ENCODE measurements around the gene XXYLT1.

XXYLT1 gene

DNA sequence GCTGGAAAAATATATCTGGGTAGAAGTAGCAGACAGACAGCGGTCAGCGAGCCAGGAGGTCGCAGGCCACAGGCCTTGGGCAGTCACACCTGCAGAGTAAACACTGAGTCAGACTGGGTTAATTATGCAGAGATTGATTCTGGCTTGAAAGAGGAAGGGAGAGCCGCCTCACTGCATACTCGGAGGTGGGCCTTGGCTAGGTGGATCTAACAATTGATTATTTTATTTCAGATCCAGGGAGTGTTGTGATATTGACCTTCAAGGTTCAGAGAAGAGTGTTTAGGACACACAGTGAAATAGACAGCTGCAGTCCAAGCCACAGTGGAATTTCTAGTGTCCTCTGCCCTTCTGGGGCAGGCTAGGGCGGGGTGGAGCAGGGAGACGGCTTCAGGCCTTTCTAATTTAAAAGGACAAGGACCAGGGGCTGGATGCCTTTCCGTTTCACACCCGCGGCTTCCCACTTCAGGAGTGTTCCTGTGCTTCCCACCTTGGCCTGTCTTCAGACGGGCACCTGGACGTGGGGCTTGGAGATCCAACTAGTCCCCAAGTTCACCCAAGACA lies 237.3 kb downstream of the XXYLT1 start:
- Mint-ChIP-seq H3K4me3 (no peak overlapping the region), H3K36me3 (no peaks in the 10 kb centered on the region), H3K9me3 (ENCODE audit: low read depth) (no peaks in the 10 kb centered on the region), H3K4me1 (ENCODE audit: low read depth) (no peaks in the 10 kb centered on the region), H3K27me3 (no peaks in the 10 kb centered on the region), H3K27ac (no peak overlapping the region)

DNA sequence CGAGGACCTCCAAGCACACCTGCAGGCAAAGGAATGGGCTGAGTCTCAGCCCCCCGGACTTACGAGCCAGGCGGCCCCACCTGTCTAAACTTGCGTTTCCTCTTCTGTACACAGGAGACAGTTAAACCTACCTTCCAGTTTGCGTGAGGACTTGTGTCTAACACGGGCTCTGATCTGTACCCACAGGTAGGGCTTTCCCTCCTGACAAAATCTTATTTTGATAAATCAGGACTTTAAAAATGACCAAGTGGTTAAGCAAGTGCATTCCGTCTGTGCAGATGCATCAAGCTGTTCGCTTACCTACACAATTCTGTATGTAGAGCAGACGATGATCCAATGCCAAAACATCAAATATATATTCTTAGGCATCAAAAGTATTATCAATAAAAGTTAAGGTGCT lies 238.0 kb downstream of the XXYLT1 start:
- Mint-ChIP-seq H3K9me3 (ENCODE audit: low read depth) (no peaks in the 10 kb centered on the region), H3K27me3 (no peaks in the 10 kb centered on the region), H3K36me3 (no peaks in the 10 kb centered on the region), H3K4me3 (no peak overlapping the region), H3K4me1 (ENCODE audit: low read depth) (no peaks in the 10 kb centered on the region), H3K27ac (no peak overlapping the region)

DNA sequence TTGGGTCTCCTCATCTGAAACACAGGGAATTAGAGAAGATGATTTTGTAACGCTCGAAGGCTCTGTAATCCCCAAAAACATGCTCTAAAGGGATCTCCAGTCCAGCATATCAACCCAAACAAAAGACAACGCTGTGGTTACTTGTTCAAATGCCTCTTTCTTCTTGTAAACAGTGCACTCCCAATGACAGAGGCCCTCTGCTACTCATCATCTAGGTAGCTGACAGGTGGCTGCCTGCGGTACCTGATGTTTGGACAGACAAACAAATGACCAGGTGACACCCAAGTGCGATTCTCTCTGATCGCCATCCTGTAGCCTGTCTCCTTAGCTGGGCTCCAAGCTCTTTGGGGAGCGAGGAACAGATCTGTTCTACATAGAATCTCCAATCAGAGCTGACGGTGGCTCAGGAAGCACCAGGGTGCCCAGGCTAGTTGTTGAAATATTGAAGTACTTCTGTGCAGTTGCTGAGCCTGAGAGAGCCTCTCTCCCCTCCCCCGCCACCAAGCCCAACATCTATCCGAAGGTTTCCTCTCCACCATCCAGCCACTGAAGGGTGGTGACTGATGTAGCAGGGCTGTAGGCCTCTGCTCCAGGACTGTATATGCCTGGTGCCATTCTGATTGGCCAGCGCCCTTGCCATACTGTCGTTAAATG lies 238.7 kb downstream of the XXYLT1 start:
- Mint-ChIP-seq H3K27ac (no peak overlapping the region), H3K9me3 (ENCODE audit: low read depth) (no peaks in the 10 kb centered on the region), H3K27me3 (no peaks in the 10 kb centered on the region), H3K4me1 (ENCODE audit: low read depth) (no peaks in the 10 kb centered on the region), H3K4me3 (no peak overlapping the region), H3K36me3 (no peaks in the 10 kb centered on the region)

DNA sequence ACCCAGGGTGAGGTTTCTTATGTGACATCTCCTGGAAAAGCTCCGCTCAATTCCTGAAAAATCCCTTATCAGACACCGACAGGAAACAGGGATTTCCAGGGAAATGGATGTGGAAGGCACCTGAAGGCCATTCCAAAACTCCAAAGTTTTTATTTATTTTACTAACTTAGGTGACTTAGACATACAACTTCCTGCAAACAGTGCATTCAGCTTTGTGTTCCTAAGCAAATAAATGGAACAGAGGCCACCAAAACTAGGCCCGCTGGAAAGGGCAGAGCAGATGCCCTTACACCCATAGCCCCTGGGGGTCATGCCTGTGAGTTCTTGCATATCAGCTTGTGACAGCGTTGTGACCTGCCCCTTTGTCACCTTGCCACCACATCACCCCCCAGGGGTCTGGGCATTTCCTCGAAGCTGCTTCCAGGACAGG lies 239.4 kb downstream of the XXYLT1 start:
- Mint-ChIP-seq H3K4me3 (no peak overlapping the region), H3K4me1 (ENCODE audit: low read depth) (no peaks in the 10 kb centered on the region), H3K36me3 (no peaks in the 10 kb centered on the region), H3K27me3 (no peaks in the 10 kb centered on the region), H3K27ac (no peak overlapping the region), H3K9me3 (ENCODE audit: low read depth) (no peaks in the 10 kb centered on the region)

DNA sequence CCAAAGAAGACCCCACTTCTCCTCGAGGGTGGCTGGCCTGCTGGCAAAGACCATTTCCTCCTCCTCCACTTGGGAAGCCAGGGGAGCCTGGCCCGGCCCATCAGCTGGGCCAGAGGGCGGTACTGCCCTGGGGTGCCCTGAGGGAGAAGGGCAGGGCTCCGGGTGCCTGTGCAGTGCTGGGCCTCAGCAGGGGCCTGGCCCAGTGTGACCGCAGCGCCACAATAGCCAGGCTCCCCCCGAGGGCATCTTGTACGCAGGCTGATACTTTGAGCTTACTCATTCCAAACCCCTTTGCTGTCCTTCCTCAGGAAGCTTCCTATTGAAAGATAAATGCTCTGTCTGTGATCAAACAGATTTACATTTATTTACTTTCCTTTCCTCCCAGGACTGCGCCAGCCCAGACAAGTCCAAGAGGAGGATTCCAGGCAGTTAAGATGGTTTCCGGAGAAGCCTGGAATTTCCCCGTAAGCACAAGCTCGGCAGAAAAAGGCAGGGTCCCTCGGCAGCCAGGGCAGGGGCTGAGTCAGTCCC lies 240.1 kb downstream of the XXYLT1 start:
- no peaks in the 10 kb centered on the region for H3K4me1 Mint-ChIP-seq (ENCODE audit: low read depth)
- no peak overlapping the region for H3K4me3 Mint-ChIP-seq
- H3K36me3 Mint-ChIP-seq, result no peaks in the 10 kb centered on the region
- no peak overlapping the region for H3K27ac Mint-ChIP-seq
- H3K27me3 Mint-ChIP-seq, result no peaks in the 10 kb centered on the region
- no peaks in the 10 kb centered on the region for H3K9me3 Mint-ChIP-seq (ENCODE audit: low read depth)

DNA sequence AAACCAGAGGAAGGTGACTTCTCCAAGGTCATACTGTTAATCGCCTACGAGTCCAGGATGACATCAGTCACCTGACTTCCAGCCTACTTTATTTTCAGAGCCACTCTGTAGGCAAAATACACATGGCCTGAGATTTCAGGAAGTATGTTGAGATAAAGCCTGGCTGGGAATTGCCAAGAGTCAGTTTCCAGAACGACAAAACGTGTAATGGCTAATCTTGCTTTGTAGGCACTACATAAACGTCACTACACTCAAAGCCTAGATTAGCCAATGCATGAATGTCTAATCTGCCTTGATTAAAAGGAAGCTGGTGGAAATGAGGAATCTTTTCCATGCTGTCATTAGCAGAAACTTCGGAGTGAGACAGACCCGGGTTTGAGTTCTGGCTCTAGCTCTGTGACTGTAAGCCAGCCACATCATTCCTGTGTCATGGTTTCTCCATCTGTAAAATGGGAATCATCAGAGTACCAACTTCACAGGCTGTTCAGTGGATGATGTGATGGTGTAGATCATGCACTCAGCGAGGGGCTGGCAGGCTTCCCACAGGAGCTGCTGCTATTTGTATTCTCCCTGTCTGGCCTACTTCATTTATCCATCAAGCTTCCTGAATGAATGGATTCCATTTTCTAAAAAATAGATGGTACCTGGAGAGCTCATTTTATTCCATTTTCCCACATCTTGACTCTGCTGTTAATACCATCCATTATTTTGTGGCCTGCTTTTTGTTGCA lies 241.9 kb downstream of the XXYLT1 start:
- H3K36me3 Mint-ChIP-seq, result no peaks in the 10 kb centered on the region
- no peak overlapping the region for H3K27ac Mint-ChIP-seq
- H3K4me3 Mint-ChIP-seq, result no peak overlapping the region
- H3K27me3 Mint-ChIP-seq, result no peaks in the 10 kb centered on the region
- no peaks in the 10 kb centered on the region for H3K4me1 Mint-ChIP-seq (ENCODE audit: low read depth)
- H3K9me3 Mint-ChIP-seq (ENCODE audit: low read depth), result no peaks in the 10 kb centered on the region

DNA sequence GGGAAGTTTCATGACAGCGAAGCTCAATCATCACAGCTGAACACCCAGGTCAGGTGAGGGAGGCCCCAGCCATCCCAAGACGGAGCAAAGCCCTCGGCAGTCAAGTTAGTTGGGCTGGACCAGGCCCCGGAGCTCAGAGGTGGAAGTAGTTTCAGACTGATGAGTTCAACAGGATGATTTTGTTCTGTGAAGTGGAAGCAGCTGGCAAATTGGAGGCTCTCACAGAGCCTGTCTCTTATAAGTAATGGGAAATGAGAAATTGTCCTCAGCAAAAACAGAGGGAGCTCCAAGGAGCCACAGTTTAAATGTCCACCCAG lies 245.1 kb downstream of the XXYLT1 start:
- H3K27ac Mint-ChIP-seq, result no peak overlapping the region

DNA sequence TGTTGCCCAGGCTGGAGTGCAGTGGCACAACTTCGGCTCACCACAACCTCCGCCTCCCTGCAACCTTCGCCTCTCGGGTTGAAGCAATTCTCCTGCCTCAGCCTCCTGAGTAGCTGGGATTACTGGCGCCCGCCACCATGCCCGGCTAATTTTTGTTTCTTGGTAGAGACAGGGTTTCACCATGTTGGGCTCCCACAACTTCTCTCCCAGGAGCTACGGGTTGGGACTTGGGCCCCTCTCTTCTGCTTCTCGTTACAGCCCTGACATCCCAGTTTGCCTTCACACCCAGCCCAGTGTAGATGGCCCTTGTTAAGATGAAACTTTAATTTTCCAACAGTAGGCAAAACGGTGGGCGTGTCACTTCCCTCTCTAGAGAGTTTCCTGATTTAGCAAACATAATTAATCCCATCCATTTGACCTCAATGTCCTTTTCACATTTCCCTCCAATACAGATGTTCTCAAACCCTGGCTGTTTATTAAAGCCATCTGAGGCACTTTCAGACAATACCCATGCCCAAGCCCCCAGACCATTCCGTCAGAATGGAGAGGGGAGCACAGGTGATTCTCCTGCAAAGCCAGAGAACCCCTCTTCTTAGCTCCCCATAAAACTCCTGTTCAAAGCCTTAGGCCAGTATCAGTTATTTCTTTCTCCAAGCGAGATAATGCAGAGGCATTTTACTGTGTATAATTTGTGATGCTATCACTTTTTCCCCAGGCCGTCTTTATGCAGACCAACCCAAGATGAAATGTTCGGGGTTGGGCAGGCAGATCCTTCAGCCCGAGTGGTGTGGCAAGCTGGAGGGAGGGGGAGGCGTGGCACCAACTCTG lies 245.7 kb downstream of the XXYLT1 start:
- Mint-ChIP-seq H3K4me3 (no peak overlapping the region), H3K9me3 (ENCODE audit: low read depth) (no peaks in the 10 kb centered on the region), H3K27me3 (no peaks in the 10 kb centered on the region), H3K27ac (no peak overlapping the region), H3K36me3 (no peaks in the 10 kb centered on the region), H3K4me1 (ENCODE audit: low read depth) (no peaks in the 10 kb centered on the region)

More for the DNA sequence above, 245.1 kb downstream of the XXYLT1 start:
- Mint-ChIP-seq H3K4me1 (ENCODE audit: low read depth) (no peaks in the 10 kb centered on the region), H3K9me3 (ENCODE audit: low read depth) (no peaks in the 10 kb centered on the region), H3K36me3 (no peaks in the 10 kb centered on the region), H3K27me3 (no peaks in the 10 kb centered on the region), H3K4me3 (no peak overlapping the region)

DNA sequence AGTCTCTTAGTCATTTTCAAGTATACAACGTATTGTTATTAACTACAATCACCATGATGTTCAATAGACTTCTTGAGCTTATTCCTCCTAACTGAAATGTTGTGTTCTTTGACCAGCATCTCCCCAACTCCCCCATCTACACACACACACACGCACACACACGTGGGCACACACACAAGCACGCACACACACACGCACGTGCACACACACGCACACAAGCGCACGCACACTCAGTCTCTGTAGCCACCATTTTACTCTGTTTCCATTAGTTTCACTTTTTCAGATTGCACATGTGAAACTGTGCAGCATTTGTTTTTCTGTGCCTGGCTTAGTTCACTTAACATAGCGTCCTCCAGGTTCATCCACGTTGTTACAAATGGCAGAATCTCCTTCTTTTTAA lies 247.0 kb downstream of the XXYLT1 start:
- Mint-ChIP-seq H3K27ac (no peak overlapping the region), H3K4me3 (no peak overlapping the region), H3K4me1 (ENCODE audit: low read depth) (no peaks in the 10 kb centered on the region), H3K36me3 (no peaks in the 10 kb centered on the region), H3K9me3 (ENCODE audit: low read depth) (no peaks in the 10 kb centered on the region), H3K27me3 (peaks cover 5% of the 10 kb centered on the region)

DNA sequence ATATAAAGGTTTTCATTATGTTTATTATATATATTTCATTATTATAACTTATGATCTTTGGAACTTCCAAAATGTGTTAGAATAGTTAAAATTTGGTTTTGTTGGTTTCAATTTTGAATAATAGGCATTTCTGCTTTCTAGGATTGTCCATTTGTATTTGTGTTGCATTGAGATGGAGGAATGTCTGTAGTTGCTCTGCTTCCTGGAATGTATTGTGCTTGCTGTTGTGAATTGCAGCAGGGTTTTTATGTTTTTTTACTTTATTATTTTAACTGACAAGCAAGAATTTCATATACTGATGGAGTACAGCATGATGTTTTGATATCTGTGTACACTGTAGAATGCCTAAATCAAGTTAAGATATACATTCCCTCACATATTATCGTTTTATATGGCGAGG lies 247.4 kb downstream of the XXYLT1 start:
- Mint-ChIP-seq H3K27ac (no peak overlapping the region), H3K27me3 (peaks cover 5% of the 10 kb centered on the region), H3K9me3 (ENCODE audit: low read depth) (no peaks in the 10 kb centered on the region), H3K4me1 (ENCODE audit: low read depth) (no peaks in the 10 kb centered on the region), H3K36me3 (no peaks in the 10 kb centered on the region), H3K4me3 (no peak overlapping the region)

DNA sequence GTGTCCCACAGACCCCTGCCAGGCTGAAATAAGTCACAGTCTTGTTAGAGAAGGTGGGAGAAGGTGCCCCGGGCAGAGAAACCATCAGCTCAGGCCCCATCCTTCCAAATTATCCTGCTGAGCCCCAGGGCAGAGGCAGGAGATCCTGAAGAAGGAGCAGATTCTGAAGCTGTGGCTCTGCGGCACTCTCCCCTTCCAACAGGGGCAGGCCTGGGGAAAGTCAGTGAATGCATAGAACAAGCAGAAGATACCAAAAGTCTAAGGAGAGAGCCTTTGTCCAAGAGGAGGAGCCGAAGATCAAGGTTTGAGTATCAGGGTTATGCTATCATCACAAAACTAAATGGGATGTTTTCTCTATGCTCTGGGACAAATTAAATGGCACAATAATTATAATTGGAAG lies 249.3 kb downstream of the XXYLT1 start:
- Mint-ChIP-seq H3K36me3 (no peaks in the 10 kb centered on the region), H3K4me3 (no peak overlapping the region), H3K27me3 (peaks cover 5% of the 10 kb centered on the region), H3K9me3 (ENCODE audit: low read depth) (no peaks in the 10 kb centered on the region), H3K27ac (no peak overlapping the region), H3K4me1 (ENCODE audit: low read depth) (no peaks in the 10 kb centered on the region)

DNA sequence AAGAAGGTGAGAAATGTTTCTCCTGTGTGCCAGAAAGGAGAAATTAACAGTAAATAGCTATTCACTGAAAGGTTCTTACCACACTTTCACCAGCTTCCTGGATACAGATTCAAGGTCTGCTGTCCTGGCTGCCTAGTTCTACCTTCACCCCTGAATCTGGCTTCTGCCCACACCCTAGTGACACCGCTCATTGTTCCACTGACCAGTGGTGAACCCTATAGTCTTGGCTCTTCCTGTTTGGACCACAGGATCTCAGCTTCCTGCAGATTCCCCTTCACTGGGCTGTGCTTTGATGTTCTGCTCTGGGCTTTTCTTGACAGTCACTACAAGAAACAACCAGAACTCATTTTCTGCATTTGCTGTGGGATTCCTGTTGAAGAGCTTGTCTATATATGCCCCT lies 250.0 kb downstream of the XXYLT1 start:
- H3K9me3 Mint-ChIP-seq (ENCODE audit: low read depth), result no peaks in the 10 kb centered on the region
- no peak overlapping the region for H3K27ac Mint-ChIP-seq

DNA sequence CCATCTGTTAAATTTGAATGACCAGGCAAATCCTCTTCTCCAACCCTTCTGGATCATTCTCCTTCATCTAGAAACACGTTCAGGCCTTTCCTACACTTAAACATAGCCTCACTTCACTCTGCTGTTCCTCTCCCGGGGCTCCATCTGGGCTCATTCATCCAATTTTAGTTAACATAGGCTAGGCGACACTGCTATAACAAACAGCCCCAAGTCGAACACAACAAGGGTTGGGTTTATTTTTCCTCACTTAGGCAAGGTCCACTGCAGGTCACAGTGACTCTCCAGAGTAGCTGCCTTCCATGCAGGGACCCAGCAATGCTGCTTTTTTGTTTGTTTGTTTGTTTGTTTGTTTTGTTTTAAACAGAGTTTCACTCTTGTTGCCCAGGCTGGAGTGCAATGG lies 250.8 kb downstream of the XXYLT1 start:
- H3K27ac Mint-ChIP-seq, result no peak overlapping the region
- no peaks in the 10 kb centered on the region for H3K36me3 Mint-ChIP-seq
- H3K9me3 Mint-ChIP-seq (ENCODE audit: low read depth), result no peaks in the 10 kb centered on the region
- no peaks in the 10 kb centered on the region for H3K4me1 Mint-ChIP-seq (ENCODE audit: low read depth)
- H3K27me3 Mint-ChIP-seq, result peaks cover 5% of the 10 kb centered on the region
- H3K4me3 Mint-ChIP-seq, result no peak overlapping the region

More for the DNA sequence above, 250.0 kb downstream of the XXYLT1 start:
- Mint-ChIP-seq H3K4me1 (ENCODE audit: low read depth) (no peaks in the 10 kb centered on the region), H3K36me3 (no peaks in the 10 kb centered on the region), H3K27me3 (peaks cover 5% of the 10 kb centered on the region), H3K4me3 (no peak overlapping the region)

DNA sequence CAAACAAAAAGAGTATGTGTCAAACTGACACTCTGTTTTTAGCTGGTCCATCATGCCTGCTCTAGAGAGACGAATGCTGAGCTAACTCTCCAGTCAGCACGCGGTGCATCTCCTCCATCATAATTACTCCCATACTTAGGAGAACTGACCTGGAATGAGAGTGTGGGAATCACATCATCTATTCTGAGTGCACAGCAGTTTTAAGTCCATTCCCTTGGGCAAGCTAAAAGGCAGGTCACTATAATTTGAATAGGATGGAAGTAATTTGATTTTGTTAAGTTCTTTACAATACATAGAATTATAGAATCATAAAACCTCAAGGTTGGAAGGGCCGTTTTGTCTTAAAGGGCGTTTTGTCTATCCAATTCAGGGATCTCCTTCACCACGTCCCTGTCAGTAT lies 251.6 kb downstream of the XXYLT1 start:
- no peak overlapping the region for H3K4me3 Mint-ChIP-seq
- peaks cover 5% of the 10 kb centered on the region for H3K27me3 Mint-ChIP-seq
- peaks cover 5% of the 10 kb centered on the region for H3K4me1 Mint-ChIP-seq (ENCODE audit: low read depth)
- no peaks in the 10 kb centered on the region for H3K9me3 Mint-ChIP-seq (ENCODE audit: low read depth)
- no peak overlapping the region for H3K27ac Mint-ChIP-seq
- no peaks in the 10 kb centered on the region for H3K36me3 Mint-ChIP-seq
